Hematopoietic multipotent progenitor cell treated with erythropoietin and hydrocortisone succinate and interleukin-3 and kit ligand, for 15 days (in vitro differentiated cells): ENCODE data around the gene SLC26A1.
"Not testable (repeated sequence)": the region's sequence is repeated elsewhere in the genome, so short reads cannot be mapped to it uniquely, and the experiment has no call there.

Source experiments
- DNase-seq: peaks from one replicate; pipeline ENCODE4 v3.0.0-alpha.2; 2015; ENCODE audit warnings: low spot score

The SLC26A1 gene

GRCh38 chr4:982814-983213 is 10.4 kb downstream of the SLC26A1 start:
- no peak for DNase-seq

- DNase-seq, result no peak
Measured at GRCh38 chr4:982291-982690, 10.9 kb downstream of the SLC26A1 start.

GRCh38 chr4:978957-979701 is 14.1 kb downstream of the SLC26A1 start:
- DNase-seq, result no peak

GRCh38 chr4:976016-976415 is 17.2 kb downstream of the SLC26A1 start:
- DNase-seq, result not testable (repeated sequence)

GRCh38 chr4:974668-975067 is 18.5 kb downstream of the SLC26A1 start:
- DNase-seq, result no peak

- DNase-seq, result peak; percentile 85
Measured at GRCh38 chr4:973431-974397, 19.5 kb downstream of the SLC26A1 start, which contains the start of gene DGKQ. Gene DGKQ, minus strand, starts transcription at chr4:973569. Its CDS starts 87 bp downstream, at chr4:973482.

GRCh38 chr4:972651-973424 is 20.4 kb downstream of the SLC26A1 start:
- DNase-seq, result peak; percentile 49

GRCh38 chr4:971666-972500 is 21.3 kb downstream of the SLC26A1 start:
- DNase-seq, result no peak

GRCh38 chr4:970854-971520 is 22.2 kb downstream of the SLC26A1 start:
- no peak for DNase-seq

GRCh38 chr4:970046-970745 is 23.0 kb downstream of the SLC26A1 start:
- DNase-seq, result no peak

GRCh38 chr4:968621-969394 is 24.4 kb downstream of the SLC26A1 start:
- DNase-seq, result no peak

- DNase-seq, result no peak
Measured at GRCh38 chr4:968221-968620, 25.0 kb downstream of the SLC26A1 start.

- no peak for DNase-seq
Measured at GRCh38 chr4:967113-968104, 25.8 kb downstream of the SLC26A1 start.

- no peak for DNase-seq
Measured at GRCh38 chr4:966266-967112, 26.7 kb downstream of the SLC26A1 start.

GRCh38 chr4:965766-966134 is 27.5 kb downstream of the SLC26A1 start:
- DNase-seq, result no peak

GRCh38 chr4:965048-965765 is 28.0 kb downstream of the SLC26A1 start:
- DNase-seq, result no peak
